GM18870 (cell line): ENCODE measurements around the gene FASLG.

Source experiments
- ATAC-seq: cut with Tn5 transposase; IDR thresholded peaks from one replicate; pipeline ENCODE4 v1.9.1; 2021; ENCODE audit warnings: moderate library complexity; ENCODE audit not compliant: unreplicated experiment

FASLG gene

GRCh38 chr1:172642970-172643369, 15.9 kb upstream of the FASLG start:
- ATAC-seq, result no peak

DNA sequence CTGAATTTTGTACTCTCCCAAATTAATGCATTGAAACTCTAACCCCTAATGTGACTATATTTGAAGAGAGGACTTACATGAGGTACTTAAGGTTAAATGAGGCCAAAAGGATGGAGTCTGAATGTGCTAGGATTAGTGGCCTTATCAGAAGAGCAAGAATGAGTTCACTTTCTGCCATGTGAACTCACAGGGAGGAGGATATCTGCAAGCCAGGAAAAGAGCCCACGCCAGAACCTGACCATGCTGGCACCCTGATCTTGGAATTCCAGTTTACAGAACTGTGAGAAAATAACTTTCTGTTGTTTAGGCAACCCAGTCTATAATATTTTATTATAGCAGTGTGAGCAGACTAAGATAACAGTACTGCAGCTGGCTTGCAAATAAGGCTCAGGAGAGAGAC, 12.2 kb upstream of the FASLG start:
- no peak for ATAC-seq

GRCh38 chr1:172647110-172647564, 11.8 kb upstream of the FASLG start:
- ATAC-seq, result no peak

- ATAC-seq, result no peak
Observed at GRCh38 chr1:172647987-172648386, 10.9 kb upstream of the FASLG start.

- no peak for ATAC-seq
Observed at GRCh38 chr1:172650474-172651193, 8.3 kb upstream of the FASLG start.

- no peak for ATAC-seq
Observed at GRCh38 chr1:172653015-172653709, 5.7 kb upstream of the FASLG start.

- ATAC-seq, result no peak
Observed at GRCh38 chr1:172654535-172654934, 4.4 kb upstream of the FASLG start.

DNA sequence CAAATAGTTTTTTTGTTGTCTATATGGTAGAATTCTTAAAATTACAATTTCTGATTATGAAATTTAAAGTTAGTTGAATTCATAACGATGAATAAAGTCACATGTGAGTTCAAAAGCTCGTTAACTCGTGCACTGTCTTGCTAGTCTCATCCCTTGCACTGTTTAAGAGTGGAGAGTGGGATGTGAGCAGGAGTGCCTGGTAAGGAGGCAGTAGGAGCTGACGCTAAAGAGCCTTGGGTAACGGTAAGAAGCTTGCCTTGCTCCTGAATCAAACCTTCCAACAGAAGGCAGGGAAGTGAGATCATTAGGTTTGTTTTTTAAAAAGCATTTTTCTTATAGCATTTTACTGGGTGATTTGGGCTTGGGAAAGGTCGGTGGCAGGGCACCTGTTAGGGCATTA, 2.3 kb upstream of the FASLG start:
- no peak for ATAC-seq

- no peak for ATAC-seq
Observed at GRCh38 chr1:172657586-172657985, 1.3 kb upstream of the FASLG start.

- no peak for ATAC-seq
Observed at GRCh38 chr1:172661107-172661506, 2.2 kb downstream of the FASLG start.

GRCh38 chr1:172662464-172663109, 3.7 kb downstream of the FASLG start:
- peak; percentile 94 for ATAC-seq

DNA sequence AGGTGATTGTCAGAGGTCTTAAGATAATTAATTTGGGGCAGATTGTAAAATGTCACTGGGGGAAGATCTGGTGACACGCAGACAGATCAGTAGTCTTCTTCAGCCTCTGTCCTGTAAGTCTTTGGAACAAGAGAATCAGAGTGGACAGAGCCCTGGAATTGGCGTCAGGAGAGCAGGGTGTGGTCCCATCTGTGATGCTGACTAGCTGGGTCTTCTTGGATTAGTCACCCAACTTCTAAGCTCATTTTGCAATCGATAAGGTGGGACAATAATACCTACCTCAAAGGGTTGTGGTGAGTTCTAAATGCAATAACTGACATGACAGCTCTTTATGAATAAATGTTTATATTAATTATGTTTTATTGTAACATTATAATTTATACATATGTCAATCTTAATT, 4.8 kb downstream of the FASLG start:
- ATAC-seq, result no peak

- ATAC-seq, result no peak
Observed at GRCh38 chr1:172668097-172668496, 9.2 kb downstream of the FASLG start.

- ATAC-seq, result no peak
Observed at GRCh38 chr1:172669011-172669410, 10.1 kb downstream of the FASLG start.

DNA sequence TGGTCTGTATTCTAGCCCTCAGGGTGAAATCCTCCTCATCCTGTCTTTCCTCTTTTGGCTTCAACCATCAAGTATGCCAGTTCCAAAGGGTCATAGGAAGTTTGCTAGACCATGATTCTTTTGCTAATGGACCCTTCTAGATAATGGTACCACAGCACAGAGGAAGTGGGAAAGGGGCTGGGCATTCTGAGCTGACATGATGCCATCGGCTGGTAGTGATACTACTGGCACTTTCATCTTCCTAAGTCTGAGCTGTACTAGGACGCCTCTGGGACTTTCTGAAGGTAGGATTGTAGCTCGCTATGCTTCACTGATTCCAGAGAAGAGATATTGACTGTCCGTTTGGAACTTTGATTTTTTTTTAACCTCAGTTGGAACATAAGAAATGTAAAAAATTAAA, 11.4 kb downstream of the FASLG start:
- ATAC-seq, result no peak

GRCh38 chr1:172670791-172671190, 11.9 kb downstream of the FASLG start:
- peak; percentile 52 for ATAC-seq

- ATAC-seq, result no peak
Observed at GRCh38 chr1:172671591-172671990, 12.7 kb downstream of the FASLG start.

GRCh38 chr1:172672720-172673119, 13.8 kb downstream of the FASLG start:
- ATAC-seq, result no peak

DNA sequence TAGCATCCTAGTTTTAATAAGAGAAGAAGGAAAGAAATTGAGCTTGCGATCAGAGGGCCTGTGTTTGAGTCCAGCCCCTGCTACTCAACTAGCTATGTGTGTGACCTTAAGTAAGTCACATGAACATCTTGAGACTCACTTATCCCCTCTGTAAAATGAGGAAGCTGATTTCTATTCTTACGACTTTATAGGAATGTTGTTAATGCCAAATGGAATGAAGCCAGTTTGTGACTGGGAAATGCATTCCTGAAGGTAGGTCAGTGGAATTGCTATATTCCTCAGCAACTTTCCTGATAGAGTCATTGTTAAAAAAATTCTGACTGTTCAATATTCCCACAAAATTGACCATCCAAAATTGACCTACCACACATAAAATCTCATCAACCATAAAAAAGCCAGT, 14.9 kb downstream of the FASLG start:
- ATAC-seq, result no peak

DNA sequence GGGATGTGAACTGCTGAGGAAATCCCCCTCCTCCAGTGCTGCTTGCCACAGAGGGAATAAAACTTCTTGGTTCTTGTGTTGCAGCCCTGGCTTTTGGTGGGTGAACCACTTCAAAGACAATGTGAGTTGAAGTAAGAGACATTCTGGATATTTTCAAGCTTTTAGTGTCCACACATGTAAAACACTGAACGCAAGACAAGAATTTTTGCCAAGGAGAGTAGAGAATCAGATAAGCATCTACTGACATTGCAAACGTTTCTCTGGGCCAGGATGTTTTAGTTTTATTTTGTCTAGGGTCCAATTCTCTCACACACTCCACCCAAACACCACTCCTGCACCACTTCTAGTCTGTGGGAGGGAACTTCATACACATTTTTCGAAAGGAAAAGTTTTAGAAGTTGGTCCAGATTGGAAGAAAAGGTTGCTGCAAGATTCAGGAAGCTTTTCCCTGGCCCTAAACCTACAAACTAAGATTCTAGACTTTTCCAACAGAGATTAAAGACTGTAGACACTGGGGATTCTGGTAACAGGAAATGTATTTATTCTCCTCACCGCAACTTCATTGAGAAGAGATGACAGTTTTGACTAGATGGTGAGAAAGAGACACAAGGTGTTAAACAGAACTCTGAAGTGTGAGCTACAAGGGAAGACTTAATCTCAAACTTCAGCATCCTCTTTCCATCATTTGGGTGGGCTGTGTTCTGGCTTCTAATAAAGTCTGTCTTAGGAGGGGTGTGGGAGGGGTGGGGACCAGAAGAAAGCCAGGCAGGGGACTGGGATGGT, 16.1 kb downstream of the FASLG start:
- ATAC-seq, result no peak
